NCI-H82 treated with DMSO at 0.1 percent for 48 hours (cell line): ENCODE results near the gene UBE2M.
"Not testable (repeated sequence)": the region's sequence is repeated elsewhere in the genome, so short reads cannot be mapped to it uniquely, and the experiment has no call there.

ENCODE experiments used
- DNase-seq: peaks from one replicate; lab custom pipeline; 2025; ENCODE audit not compliant: unreplicated experiment; lab: John Stamatoyannopoulos, UW

UBE2M gene

DNA sequence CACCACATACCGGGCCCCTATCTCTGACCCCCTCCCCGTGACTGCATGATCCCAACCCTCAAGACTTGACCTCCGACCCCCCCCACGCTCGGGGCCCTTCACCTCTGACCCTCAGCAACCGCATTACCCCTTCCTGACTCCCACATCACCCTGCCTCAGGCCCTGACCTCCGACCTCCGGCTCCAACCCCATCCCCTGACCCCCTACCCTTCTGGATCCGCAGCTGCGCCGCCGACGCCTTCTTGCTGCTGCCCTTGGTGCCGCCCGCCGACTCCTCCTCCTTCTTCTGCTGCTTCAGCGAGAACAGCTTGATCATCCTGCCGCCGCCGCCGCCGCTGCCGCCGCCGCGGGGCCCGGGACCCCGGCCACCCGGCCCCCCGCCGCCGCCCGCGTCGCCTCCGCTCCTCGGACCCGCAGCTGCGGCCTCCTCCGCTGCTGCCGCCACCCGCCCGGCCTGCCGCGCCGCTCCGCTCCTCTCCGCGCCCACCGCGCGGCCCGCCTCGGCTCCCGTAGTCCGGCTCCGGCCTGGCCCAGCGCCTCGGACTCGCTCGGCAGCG, at the start of gene UBE2M:
TSS of gene UBE2M (minus strand) at position 546 of the 557 bp plus-strand sequence. CDS start at position 316, 230 bp downstream.
- DNase-seq = no peak

- DNase-seq = not testable (repeated sequence)
Observed at GRCh38 chr19:58607213-58607612, 48.8 kb upstream of the UBE2M start.

DNA sequence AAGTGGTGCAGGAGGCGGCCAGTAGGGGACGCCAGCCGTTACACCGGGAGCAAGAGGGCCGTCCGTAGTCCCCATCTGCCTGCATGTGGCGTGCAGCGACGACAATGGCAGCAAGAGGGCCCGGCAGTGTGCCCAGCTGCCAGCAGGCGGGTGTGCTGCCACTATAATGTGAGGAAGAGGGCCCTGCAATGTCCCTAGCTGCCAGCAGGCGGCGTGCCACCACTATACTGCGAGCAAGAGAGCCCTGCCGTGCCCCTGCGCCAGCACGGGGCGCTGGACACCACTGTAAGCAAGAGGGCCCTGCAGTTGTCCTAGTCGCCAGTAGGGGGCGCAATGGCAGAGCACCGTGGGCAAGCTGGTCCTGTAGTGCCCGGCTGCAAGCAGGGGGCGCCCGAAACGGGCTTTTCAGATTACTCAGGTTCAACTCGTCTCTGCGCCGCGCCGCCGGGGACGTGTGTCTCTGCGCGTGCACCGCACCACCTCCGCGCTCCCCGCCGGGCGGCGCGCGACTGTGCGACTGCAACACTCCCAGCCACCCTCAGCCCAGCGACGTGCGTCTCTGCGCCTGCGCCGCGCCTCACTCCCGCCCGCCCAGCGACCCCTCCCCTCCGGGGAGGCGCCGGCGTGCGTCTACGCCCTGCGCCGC, 48.0 kb upstream of the UBE2M start:
- not testable (repeated sequence) for DNase-seq

- no peak for DNase-seq
Observed at GRCh38 chr19:58586133-58586765, 27.8 kb upstream of the UBE2M start.

GRCh38 chr19:58585442-58586132, 27.2 kb upstream of the UBE2M start:
- DNase-seq = no peak

GRCh38 chr19:58584498-58585441, 26.4 kb upstream of the UBE2M start:
- DNase-seq = no peak

- no peak for DNase-seq
Observed at GRCh38 chr19:58582985-58583384, 24.6 kb upstream of the UBE2M start.

- DNase-seq = no peak
Observed at GRCh38 chr19:58581227-58582141, 23.1 kb upstream of the UBE2M start.

- no peak for DNase-seq
Observed at GRCh38 chr19:58579473-58580142, 21.2 kb upstream of the UBE2M start.

GRCh38 chr19:58578012-58578925, 19.9 kb upstream of the UBE2M start:
- no peak for DNase-seq

GRCh38 chr19:58577581-58577980, 19.2 kb upstream of the UBE2M start:
- DNase-seq = not testable (repeated sequence)

GRCh38 chr19:58575183-58576041, 17.0 kb upstream of the UBE2M start:
- DNase-seq = no peak

DNA sequence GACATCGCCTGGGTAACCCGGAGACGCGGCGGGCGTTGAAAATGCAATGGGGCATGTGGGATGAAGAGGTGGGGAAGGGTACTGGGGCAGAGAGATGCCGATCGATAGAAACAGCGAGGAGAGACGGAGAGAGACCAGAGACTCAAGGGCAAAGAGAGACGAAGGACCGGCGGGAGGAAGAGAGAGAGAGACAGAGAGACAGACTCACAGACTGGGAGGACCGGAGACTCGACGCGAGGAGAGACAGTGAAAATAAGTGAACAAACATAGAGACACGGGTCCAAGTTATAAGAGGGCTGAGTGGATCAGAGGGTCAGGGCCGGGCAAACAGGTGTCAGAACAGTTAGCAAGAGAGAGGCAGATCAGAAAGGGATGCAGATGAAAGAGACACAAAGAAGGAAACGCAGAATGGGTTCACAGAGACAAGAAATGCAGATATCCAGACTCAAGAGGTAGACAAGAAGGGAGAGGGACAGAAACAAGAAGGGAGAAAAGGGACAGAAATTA, 15.3 kb upstream of the UBE2M start:
- DNase-seq = no peak

DNA sequence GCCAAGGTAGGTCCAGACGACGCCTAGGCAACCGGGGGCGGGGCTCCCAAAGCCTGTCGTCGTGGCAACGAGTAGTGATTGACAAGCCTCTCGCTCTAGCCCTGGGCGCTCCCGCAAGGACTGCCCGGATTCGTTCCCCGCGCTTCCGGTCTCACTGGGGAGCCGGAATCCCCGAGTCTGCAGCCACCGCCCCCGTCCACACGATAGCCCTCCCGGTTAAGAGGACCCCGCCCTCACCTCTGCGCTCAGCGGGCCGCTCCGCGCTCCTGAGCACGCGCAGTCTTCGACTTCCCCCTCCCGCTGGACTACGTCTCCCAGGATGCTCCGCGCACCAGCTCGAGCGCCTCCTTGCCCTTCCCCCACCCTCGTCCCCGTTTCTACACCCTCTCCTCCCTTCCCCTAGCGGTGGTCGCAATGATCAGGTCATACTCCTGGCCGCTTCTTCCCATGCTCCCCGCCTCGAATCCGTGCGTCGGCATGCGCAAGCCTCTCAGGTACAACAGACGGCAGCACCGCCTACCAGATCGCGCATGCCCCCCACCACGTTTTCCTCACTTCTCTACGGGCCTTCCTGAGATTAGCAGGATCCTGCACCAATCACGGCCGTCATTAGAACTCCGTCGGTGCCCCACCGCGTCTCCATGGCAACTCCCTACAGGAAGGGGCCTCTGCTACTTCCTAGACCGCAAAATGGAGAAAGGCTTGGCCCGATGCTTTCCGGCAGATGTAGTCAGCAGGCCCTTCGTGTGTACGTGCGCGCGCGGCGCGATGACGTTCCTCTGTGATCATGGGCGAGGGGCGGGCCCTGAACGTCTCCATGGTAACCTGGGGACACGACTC, 14.6 kb upstream of the UBE2M start, which contains the start of gene MZF1:
TSS of gene MZF1 (minus strand) at position 518 of the 840 bp plus-strand sequence. CDS start 1,946 bp downstream, outside the sequence.
- no peak for DNase-seq

DNA sequence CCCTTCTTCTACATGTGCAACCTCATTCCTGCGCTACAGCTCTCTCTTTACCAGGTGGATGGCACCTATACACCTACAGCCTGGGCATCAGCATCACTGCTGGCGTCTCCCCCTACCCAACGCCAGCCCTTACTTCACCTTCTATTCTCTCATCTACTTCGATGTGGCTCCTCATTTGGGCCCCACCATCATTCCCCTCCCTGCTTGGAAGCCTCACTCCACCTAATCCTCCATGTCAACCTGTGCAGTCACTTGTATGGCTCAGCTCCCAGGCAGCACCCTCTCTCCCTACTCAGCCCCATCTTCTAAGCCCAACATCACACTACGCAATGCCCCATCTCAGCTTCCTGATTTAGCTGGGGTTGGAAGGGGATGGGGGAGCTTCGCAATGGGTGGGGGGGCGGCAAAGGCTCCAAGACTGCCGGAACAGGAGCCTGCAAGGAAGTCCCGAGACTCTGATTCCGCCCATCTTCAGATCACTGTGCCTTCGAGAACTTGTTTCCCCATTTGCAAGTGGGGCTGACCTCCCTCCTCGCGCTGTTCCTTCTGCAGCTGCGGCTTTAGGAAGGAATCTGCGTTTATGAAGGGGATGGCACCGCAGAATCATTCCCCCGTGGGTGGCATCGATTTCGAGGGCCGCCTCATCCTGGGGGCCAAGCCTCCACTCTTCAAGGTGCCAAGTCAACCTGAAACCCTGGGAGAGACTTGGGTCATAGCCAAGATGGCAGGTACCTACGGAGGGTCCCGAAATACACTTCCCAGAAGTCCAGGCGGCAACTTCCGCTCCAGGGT, 13.8 kb upstream of the UBE2M start:
- no peak for DNase-seq
